Activated CD4-positive, alpha-beta T cell treated with anti-CD3 and anti-CD28 coated beads, Interleukin-2, amount 50 U/mL, for 16 hours (primary cell): ENCODE results near the gene TNFAIP1.
"Not testable (repeated sequence)": the region's sequence is repeated elsewhere in the genome, so short reads cannot be mapped to it uniquely, and the experiment has no call there.

Experiments
- DNase-seq: peaks from one replicate; pipeline ENCODE4 v3.0.0-alpha.2; 2020

Gene TNFAIP1

GRCh38 chr17:28325211-28325610 lies 10.3 kb upstream of the TNFAIP1 start:
- no peak for DNase-seq

GRCh38 chr17:28326114-28326513 lies 9.4 kb upstream of the TNFAIP1 start:
- no peak for DNase-seq

GRCh38 chr17:28327031-28327607 lies 8.4 kb upstream of the TNFAIP1 start:
- DNase-seq: peak; percentile 87

DNA sequence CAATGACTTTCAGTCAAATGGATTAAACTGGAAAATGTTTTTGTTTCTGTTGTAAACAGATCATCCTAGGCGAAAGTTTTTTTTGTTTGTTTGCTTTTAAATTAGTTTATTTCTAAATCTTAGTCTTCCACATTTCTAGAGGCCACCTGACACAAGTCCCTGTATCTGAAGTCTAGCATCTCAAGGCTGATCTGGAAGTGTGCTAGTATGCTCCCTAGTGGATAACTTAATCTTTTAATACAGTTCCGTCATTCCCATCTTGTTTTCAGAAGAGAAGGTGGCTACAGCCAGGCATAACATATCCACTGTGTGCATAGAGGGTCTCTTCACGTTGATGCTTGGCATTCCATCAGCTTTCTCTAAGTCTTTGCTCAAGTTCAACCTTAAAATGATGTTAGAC lies 7.9 kb upstream of the TNFAIP1 start:
- DNase-seq: no peak

DNA sequence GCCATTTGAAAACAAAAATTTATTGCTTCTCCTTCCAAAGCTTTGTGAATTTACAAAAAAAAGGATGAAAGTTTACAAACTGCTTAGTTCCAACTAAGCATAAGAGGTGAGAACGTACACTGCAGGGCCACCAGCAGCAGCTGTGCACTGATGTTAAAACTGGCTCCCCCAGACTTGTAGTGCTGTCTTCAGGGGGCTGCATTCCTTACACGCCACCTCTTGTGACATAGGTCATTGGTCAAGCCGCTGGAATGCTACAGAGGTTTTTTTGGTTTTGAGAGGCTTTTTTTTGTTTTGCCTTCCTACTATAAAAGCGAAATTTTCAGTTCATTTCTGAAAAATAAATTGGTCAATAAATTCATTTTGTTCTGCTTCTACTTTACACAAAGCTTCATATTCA lies 7.2 kb upstream of the TNFAIP1 start:
- DNase-seq: no peak

- DNase-seq: no peak
Observed at GRCh38 chr17:28330671-28331070, 4.9 kb upstream of the TNFAIP1 start.

- DNase-seq: no peak
Observed at GRCh38 chr17:28331891-28332420, 3.6 kb upstream of the TNFAIP1 start.

DNA sequence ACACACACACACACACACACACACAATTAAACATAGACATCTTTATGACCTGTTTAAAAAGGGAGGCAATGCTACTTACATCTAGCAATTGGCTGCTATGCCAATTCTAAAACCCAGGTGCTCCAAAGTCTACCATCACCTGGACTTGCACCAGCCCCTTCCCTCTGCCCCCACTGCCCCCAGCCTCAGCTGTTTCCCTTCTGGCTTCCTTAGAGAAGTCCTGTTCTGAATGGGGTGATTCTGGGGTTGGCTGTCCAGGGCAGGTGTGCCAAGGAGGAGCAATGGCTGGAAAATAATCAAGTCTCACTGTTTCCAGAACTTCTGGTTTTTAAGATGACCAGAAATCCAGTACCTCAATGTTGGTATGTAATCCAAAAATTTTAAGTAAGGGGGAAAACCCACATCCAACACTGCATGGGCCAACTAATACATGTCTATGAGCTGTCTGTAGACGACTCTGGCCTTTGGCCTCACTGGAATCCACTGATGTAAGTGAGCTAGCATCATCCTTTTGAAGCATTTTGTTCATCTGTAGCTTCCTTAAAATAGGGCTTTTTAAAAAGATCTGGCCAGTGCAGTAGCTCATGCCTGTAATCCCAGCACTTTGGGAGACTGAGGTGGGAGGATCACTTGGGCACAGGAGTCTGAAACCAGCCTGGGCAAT lies 2.3 kb upstream of the TNFAIP1 start:
- no peak for DNase-seq

DNA sequence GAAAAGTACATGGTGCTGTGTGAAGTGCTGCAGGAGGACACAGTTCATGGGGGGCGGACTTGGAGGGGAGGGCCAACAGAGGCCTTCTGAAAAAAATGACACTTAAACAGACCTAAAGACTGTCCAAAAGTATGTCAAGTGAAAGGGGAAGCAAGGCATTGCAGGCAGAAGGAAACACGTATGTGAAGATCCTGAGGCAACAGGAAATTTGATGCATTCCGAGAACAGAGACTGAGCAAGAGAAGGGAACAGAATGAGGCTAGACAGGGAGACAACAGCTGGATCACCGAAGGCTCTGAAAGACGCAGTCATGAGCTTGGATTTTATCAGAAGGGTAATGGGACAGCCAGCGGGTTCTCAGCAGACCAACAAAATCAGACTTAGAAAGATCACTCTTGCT lies 1.4 kb upstream of the TNFAIP1 start:
- no peak for DNase-seq

DNA sequence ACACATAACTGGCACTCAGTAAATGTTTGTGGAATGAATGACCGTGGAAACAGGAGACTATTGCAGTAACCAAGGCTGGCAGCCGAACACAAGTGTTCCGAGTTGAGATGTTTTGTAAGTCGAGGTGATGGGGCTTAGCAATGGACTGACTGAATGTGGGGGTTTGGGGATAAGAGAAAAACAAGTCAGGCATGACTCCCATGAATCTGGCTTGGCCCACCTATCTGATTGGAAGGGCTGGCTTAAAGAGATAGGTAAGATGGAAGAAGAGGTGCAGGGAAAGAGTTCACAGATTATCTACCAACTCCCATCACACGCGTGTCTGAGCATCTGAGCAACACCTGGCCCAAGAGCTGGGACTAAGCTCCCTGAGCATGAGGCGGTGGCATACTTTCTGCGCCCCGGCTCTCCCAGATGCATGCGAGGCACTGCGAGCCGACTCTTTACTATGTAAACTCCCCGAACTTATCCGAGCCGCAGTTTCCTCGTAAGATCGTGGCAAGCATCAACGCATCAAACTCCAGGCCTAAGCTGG lies 828 bp upstream of the TNFAIP1 start:
- DNase-seq: no peak

GRCh38 chr17:28335959-28336871 lies 654 bp downstream of the TNFAIP1 start:
- DNase-seq: no peak

DNA sequence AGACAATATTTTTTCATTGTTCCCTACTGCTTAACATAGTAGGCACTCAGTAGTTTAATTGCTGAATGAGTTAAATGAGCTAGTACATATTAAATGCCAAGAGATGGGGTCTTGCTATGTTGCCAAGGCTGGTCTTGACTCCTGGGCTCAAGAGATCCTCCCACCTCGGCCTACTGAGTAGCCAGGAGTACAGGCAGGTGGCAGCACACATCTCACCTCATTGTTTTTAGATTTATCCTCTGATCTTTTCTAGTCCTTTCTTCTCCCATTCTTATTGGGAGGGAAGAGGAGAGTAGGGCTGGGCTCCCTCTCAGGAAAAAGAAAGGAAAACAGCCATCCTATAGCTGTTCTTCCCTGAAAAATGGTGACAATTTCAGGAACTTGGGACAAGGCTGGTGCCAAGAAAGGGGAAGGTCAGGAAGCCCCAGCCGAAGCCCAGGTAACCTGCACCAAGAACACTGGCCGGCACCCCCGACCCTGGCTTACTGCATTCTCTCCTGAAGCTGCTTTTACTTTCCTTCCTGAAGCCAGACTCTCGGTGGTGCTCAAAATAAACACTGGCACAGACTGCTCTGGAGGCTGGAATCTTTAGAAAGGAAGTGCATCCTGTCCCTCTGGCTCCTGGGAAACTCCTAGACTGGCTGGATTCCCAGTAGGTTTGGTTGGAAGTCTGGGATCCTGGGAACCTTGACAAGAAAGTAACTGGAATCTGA lies 2.7 kb downstream of the TNFAIP1 start:
- DNase-seq: no peak

- not testable (repeated sequence) for DNase-seq
Observed at GRCh38 chr17:28338769-28339212, 3.2 kb downstream of the TNFAIP1 start.

DNA sequence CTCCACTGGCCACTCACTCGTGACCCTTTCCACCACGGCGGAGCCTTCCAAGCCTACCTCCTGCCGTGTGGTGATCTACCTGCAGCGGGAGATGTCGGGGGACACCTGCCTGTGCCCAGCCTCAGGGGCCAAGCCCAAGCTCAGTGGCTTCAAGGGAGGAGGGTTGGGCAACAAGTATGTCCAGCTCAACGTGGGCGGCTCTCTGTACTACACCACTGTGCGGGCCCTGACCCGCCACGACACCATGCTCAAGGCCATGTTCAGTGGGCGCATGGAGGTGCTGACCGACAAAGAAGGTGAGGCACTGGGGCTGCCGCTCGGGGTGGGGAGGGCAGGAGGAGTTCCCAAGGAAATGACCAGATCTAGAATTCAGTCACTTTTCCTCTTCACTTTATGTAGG lies 3.9 kb downstream of the TNFAIP1 start:
- DNase-seq: no peak

GRCh38 chr17:28340374-28340773 lies 4.8 kb downstream of the TNFAIP1 start:
- no peak for DNase-seq

- no peak for DNase-seq
Observed at GRCh38 chr17:28341516-28341915, 6.0 kb downstream of the TNFAIP1 start.

GRCh38 chr17:28342313-28342712 lies 6.8 kb downstream of the TNFAIP1 start:
- no peak for DNase-seq

DNA sequence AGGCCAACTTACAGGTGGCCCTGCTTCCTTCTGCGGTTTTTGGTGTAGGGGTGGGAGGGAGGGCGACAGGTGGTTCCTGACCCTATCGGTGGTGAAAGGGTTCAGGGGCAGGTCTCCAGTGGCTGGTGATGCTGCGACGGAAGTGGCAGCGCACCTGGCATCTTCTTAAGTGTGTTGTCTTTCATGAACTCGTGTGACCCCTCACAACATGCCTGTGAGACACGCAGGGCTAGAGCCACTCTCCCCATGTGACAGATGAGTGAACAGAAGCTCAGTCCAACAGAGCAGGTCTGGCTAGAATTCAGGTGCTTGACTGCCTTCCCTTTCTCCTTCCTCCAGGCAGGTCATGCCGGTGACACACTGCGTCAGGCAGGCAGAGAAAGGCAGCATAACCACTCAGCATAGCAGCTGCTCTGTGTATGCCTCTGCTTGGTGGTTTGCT lies 8.0 kb downstream of the TNFAIP1 start:
- no peak for DNase-seq

- DNase-seq: no peak
Observed at GRCh38 chr17:28344011-28344410, 8.4 kb downstream of the TNFAIP1 start.

GRCh38 chr17:28344435-28344901 lies 8.9 kb downstream of the TNFAIP1 start:
- DNase-seq: no peak

DNA sequence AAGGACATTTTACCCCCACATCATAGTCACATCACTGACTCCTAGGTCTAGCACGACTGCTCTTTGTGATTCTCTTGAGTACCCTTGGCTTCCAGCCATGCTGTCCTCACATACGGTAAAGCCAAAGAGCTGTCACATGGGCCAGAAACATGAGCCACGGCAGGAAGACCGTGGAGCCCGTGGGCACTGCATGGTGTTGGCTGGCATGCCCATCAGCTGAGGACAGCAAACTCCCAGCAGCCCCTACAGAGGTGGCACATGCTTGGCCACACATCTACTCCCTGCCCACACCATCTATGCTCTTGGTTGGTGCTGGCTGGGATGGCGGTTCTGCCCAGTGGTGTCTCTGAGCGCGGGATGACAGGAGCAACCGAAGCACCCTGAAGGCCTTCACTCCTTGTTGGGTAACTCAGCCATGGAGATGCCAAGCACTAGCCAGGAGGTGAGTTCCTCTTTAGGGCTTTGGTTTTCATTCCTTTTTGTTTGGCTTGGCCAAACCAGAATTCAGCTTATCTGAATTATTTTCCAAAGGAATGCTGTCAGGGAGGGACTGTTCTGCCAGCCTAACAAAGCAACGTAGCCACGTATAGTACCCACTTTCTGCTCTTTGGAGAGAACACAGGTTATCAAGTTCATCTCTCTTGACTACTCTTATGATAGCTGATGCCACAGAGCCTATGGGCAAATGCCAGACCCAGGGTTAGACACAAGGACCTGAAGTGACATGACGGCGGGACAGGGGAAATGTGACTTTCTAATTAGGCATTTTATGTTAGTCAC lies 10.0 kb downstream of the TNFAIP1 start:
- no peak for DNase-seq

GRCh38 chr17:28346199-28346580 lies 10.6 kb downstream of the TNFAIP1 start:
- DNase-seq: no peak
